HG03159 (cell line): ENCODE data around the gene RACK1.
A peak's percentile ranks its signal among the peaks of the same experiment; 100 is the strongest.
"Not testable (repeated sequence)": the region's sequence is repeated elsewhere in the genome, so short reads cannot be mapped to it uniquely, and the experiment has no call there.

Source experiments
- ATAC-seq: cut with Tn5 transposase; IDR thresholded peaks from one replicate; pipeline ENCODE4 v1.9.1; 2021; ENCODE audit warnings: mild to moderate bottlenecking, moderate library complexity; ENCODE audit not compliant: unreplicated experiment

The RACK1 gene

GRCh38 chr5:181217111-181217802 is 26.4 kb downstream of the RACK1 start:
- ATAC-seq, result peak; percentile 34

- ATAC-seq, result no peak
Observed at GRCh38 chr5:181215997-181216989, 27.4 kb downstream of the RACK1 start.

- not testable (repeated sequence) for ATAC-seq
Observed at GRCh38 chr5:181214249-181214648, 29.5 kb downstream of the RACK1 start.

GRCh38 chr5:181212934-181213333 is 30.8 kb downstream of the RACK1 start:
- no peak for ATAC-seq

GRCh38 chr5:181212080-181212479 is 31.6 kb downstream of the RACK1 start:
- no peak for ATAC-seq

GRCh38 chr5:181211208-181211607 is 32.5 kb downstream of the RACK1 start:
- ATAC-seq, result no peak

GRCh38 chr5:181210698-181211097 is 33.0 kb downstream of the RACK1 start:
- not testable (repeated sequence) for ATAC-seq

- not testable (repeated sequence) for ATAC-seq
Observed at GRCh38 chr5:181210148-181210547, 33.6 kb downstream of the RACK1 start.

GRCh38 chr5:181209006-181209405 is 34.7 kb downstream of the RACK1 start:
- not testable (repeated sequence) for ATAC-seq

- no peak for ATAC-seq
Observed at GRCh38 chr5:181207960-181208253, 35.8 kb downstream of the RACK1 start.

- no peak for ATAC-seq
Observed at GRCh38 chr5:181207214-181207959, 36.3 kb downstream of the RACK1 start.

- ATAC-seq, result no peak
Observed at GRCh38 chr5:181205761-181206649, 37.7 kb downstream of the RACK1 start.

- ATAC-seq, result no peak
Observed at GRCh38 chr5:181204826-181205760, 38.6 kb downstream of the RACK1 start, which contains the start of gene TRIM7. Gene TRIM7 (minus strand): TSS chr5:181205196. CDS start chr5:181205110, 86 bp downstream.

- no peak for ATAC-seq
Observed at GRCh38 chr5:181204113-181204825, 39.4 kb downstream of the RACK1 start.

- ATAC-seq, result no peak
Observed at GRCh38 chr5:181203777-181204112, 40.0 kb downstream of the RACK1 start.

- no peak for ATAC-seq
Observed at GRCh38 chr5:181203093-181203711, 40.5 kb downstream of the RACK1 start.

GRCh38 chr5:181200816-181201215 is 42.9 kb downstream of the RACK1 start:
- ATAC-seq, result no peak
